NB4 (cell line): Measurements from ENCODE around the gene CD48.

Experiments used
- CTCF ChIP-seq: IDR thresholded peaks from one replicate; pipeline ENCODE4 v1.5.1; 2012; ENCODE audit warnings: low read depth, low read length
- POLR2A ChIP-seq: IDR thresholded peaks from 2 replicates; pipeline ENCODE4 v1.6.1; 2011; ENCODE audit warnings: mild to moderate bottlenecking; ENCODE audit not compliant: insufficient read length; ENCODE audit errors: extremely low read depth
- TF ChIP-seq, protein P1 (sequence below): IDR thresholded peaks from 2 replicates; pipeline ENCODE4 v1.6.1; 2011; ENCODE audit warnings: low read depth, low read length

DNA sequence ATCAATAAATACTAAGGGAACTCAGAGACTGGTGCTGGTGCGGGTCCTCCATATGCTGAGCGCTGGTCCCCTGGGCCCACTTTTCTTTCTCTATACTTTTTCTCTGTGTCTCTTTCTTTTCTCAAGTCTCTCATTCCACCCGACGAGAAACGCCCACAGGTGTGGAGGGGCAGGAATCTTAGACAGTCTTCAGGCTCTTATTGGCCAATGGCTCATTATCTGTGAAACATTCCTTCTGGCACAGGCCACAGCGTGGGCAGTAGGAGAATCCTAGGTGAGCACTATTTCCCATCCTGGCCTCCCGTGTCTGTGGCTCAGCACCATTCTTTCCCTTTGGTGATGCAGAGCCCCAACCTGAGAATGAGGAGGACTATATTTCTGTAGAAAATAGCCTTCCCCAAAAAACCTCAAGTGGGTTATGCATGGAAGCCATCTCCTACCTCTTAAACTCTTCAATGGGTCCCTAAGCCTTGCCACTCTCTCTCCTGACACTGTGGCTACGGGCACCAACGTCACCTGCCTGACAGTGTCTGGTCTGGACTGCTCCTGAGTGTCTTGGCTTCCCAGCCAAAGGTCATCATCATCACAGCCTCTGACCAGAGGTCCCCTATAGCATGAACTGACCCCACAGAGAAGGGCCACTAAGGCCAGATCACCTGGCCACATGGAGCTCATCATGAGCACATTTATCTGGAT is 58.5 kb downstream of the CD48 start:
- TF ChIP-seq CTCF (no peak), POLR2A (no peak)
- TF ChIP-seq, protein P1, sequence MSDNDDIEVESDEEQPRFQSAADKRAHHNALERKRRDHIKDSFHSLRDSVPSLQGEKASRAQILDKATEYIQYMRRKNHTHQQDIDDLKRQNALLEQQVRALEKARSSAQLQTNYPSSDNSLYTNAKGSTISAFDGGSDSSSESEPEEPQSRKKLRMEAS = no peak
